SIG-M5 treated with dmso at 0.1 percent for 504 hours (cell line): ENCODE measurements around the gene AK2.
"Not testable (repeated sequence)": the region's sequence is repeated elsewhere in the genome, so short reads cannot be mapped to it uniquely, and the experiment has no call there.

Experiments used
- DNase-seq: peaks from one replicate; lab custom pipeline; 2025; ENCODE audit not compliant: unreplicated experiment; lab: John Stamatoyannopoulos, UW

The AK2 gene

DNA sequence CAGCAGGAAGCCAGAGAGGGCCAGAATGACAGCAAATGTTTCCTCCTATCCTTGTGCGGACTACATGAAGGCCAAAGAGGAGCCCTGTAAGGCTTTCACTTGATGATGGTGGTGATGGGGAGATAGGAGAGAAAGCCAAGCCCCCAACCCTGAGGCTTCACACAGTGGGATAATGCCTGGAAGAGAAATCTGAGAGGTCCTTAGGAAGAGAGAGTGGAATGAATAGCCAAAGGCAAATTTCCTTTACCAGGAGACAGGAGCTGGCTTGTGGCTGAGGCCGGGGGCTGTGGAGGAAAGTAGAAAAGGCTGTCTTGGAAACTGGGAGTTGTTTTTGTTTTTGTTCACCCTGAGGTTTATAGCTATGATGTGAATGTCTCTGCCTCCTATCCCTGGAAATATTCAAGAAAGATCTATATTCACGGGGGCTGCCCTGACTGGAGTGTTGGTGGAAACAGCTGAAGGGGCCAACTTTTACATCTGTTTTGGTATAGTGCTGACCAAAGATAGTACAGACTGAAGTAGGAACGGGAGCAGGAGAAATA, 59.1 kb downstream of the AK2 start:
- DNase-seq, result no peak

GRCh38 chr1:32975055-32975454, 61.6 kb downstream of the AK2 start:
- DNase-seq, result not testable (repeated sequence)

DNA sequence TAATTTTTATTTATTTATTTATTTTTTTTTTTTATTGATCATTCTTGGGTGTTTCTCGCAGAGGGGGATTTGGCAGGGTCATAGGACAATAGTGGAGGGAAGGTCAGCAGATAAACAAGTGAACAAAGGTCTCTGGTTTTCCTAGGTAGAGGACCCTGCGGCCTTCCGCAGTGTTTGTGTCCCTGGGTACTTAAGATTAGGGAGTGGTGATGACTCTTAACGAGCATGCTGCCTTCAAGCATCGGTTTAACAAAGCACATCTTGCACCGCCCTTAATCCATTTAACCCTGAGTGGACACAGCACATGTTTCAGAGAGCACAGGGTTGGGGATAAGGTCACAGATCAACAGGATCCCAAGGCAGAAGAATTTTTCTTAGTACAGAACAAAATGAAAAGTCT, 63.2 kb downstream of the AK2 start:
- DNase-seq, result not testable (repeated sequence)

- DNase-seq, result no peak
Measured at GRCh38 chr1:32972814-32973428, 63.8 kb downstream of the AK2 start.

DNA sequence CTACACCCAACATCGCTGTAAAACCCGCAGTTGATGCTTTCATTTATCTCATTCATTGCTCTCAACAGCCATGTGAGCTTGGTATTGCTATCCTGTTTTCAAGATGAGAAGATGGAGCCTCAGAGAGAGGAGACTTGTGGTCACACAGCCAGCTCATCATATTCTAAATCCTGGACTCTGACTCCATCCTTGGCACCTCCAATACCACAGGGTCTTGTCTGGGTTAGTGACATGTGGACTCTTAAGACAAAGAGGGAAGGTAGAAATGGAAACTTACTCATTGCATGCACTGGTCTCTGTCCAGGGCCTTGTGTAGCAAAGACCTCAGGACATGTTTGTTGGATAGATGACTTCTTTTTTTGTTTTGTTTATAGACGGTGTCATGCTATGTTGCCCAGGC, 65.1 kb downstream of the AK2 start:
- DNase-seq, result no peak

GRCh38 chr1:32971156-32971555, 65.5 kb downstream of the AK2 start:
- no peak for DNase-seq

GRCh38 chr1:32969566-32969965, 67.1 kb downstream of the AK2 start:
- DNase-seq, result no peak

GRCh38 chr1:32967888-32968568, 68.7 kb downstream of the AK2 start:
- no peak for DNase-seq

DNA sequence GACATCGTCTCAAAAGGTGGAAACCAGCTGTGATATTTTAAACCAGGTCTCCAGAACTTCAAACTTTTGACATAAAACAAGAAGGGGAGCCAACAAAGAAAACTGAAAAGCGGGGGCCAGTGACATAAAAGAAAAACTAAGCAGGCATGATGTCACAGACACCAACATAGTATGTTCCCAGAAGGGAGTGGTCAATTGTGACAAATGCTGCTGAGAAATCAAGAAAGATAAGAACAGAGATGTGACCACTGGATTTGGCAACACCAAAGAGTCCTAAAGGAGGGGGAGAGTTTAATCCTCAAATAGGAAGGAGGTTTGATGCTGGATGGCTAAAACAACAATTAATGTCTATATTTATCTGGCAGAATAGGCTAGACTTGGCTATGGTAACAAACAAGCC, 69.8 kb downstream of the AK2 start:
- no peak for DNase-seq

DNA sequence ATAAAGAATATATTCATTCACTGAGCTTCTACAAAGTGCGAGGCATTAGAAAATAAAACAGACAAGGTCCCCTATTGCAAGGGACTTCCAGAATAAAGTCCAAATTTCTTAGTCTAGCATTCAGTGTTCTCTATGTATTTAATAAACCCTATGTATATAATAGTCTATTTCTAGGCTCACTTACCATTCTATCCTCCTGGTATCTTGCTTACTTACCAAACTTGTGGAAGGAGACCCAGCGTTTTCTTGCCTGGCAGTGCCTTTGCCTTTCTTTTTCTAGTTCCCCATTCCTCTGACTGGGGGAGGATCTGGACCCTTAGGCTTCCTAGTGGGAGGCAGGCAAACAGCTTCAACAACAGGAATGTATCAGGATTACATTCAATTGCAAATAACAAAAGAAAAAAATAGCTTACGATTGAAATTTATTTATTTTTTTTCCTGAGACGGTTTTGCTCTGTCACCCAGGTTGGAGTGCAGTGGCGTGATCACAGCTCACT, 71.4 kb downstream of the AK2 start:
- no peak for DNase-seq

DNA sequence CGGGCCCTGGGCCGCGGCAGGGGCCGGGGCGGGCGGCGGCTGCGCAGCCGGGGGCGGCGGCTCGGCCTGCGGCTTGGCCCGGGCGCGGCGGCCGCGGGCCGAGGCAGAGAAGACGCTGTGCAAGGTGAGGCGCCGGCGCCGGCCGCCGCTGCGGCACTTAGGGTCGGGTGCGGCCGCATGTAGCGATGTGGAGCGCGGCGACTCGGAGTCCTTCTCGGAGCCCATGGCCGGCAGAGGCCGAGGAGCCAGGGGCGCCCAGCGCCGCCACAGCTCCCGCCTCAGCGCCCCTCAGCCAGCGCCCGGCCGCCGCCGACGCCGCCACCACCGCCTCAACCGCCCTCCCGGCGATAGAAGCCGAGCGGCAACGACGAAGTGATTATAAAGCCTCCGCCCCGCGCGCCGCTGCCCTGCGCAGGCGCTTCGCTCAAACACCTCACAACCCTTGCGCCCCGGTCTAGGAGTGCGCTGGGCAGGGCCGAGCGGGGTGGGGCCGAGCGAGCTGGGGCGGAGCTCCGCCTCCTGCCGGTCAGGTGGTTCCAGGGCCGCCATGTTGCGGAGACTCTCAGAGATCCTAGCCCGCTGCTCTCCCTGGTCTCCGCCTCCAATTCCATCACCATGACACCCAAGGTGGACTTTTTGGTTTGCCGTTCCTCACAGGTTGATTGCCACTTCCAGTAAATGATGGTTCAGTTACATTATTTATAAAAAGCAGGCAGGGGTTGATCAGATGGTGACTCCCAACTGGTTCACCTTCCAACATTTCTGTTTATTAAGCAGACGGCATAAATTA, 72.0 kb downstream of the AK2 start, which contains the start of gene RNF19B:
TSS of gene RNF19B (minus strand) at position 349 of the 790 bp plus-strand sequence. CDS start at position 225, 124 bp downstream.
- DNase-seq, result peak; percentile 93

GRCh38 chr1:32963746-32964460, 72.8 kb downstream of the AK2 start:
- peak; percentile 50 for DNase-seq

DNA sequence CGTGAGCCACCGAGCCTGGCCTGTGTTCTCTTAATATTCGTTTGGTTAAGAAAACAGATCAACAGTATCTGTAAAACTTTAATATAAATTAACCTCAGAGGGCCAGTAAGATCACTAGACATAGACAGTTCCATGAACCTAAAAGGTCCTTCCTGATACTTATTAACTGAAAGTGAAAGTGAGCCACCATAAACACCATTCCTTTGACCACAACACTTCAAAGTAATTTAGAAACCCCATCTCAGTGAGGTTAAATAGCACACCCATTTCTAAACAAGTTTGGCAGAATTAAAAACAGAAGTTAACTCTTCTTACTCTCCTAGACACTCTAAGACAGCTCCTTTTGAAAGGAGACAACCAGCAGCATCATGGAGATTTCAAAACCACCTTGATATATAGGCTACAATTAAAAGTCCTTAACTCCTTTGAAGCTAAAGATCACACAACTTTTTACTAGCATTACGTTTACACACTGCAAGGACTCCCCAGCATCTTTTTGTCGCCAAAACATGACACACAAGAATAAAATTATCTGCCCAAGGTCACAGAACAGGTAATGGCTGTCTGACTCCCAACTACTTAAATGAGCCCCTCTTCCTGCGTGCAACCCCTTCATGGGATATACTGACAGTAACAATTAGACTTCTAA, 74.3 kb downstream of the AK2 start:
- peak; percentile 27 for DNase-seq

- no peak for DNase-seq
Measured at GRCh38 chr1:32960819-32961355, 75.8 kb downstream of the AK2 start.

DNA sequence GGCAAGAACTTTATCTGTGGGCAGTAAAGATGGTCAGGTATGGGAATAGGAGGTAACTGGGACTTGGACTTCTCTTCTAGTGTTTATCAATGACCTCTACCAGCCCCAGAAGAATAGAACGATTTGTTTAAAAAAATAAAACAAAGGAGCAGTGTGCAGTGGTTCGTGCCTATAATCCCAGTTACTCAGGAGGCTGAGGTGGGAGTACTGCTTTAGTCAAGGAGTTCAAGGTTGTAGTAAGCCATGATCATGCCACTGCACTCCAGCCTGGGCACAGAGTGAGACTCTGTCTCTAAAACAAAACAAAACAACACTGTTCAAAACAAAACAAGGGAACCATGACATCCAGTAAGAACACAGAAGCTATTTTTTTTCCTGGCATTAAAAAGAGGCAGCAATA, 76.3 kb downstream of the AK2 start:
- DNase-seq, result no peak

GRCh38 chr1:32958827-32959226, 77.9 kb downstream of the AK2 start:
- DNase-seq, result no peak
